Measurements from ENCODE around the gene PNCK.

Gene PNCK

DNA sequence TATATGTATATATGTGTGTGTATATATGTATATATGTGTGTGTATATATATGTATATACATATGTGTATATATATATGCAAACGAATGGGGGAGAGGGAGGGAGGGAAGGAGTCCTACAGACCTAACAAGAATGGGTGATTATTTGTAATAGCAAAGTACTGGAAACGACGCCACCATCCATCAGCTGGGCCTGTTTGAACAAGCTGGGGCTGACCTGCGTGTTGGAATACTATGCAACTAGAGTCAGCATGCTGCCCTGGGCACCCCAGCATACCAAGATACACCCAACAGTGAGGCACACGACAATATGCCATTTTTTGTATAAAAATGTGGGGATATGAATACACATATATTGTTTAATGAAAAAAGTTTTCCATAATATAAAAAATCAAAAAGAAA lies 53.0 kb downstream of the PNCK start:
- H3K4me3 ChIP-seq (ENCODE audit: low read depth, low read length), result no peak overlapping the region

More for the DNA sequence above, 53.0 kb downstream of the PNCK start:
- no peak for DNase-seq (ENCODE audit: low read depth)

All from skeletal muscle cell (primary cell).